Trophoblast cell (in vitro differentiated cells and primary cell): Measurements from ENCODE around the gene KLHL3.

Source experiments
- DNase-seq, 2 donors: peaks; one replicate each; pipeline ENCODE4 v3.0.0-alpha.2; 2016
- H2AFZ ChIP-seq: 2 replicates; pipeline ENCODE4 v1.6.1; 2013; ENCODE audit warnings: low read length, moderate library complexity, mild to moderate bottlenecking; ENCODE audit not compliant: insufficient read depth, poor library complexity
- H2AK5ac ChIP-seq: 2 replicates; pipeline ENCODE4 v1.6.1; 2013; ENCODE audit warnings: mild to moderate bottlenecking, low read length
- H2BK120ac ChIP-seq: 2 replicates; pipeline ENCODE4 v1.6.1; 2013; ENCODE audit warnings: low read length, mild to moderate bottlenecking, moderate library complexity; ENCODE audit not compliant: insufficient read depth, poor library complexity
- H2BK12ac ChIP-seq: 2 replicates; pipeline ENCODE4 v1.6.1; 2013; ENCODE audit warnings: mild to moderate bottlenecking, low read length, moderate library complexity
- H2BK5ac ChIP-seq: 2 replicates; pipeline ENCODE4 v1.6.1; 2013; ENCODE audit warnings: low read length, low read depth, moderate library complexity, mild to moderate bottlenecking; ENCODE audit not compliant: poor library complexity
- H3K14ac ChIP-seq: 2 replicates; pipeline ENCODE4 v1.6.1; 2013; ENCODE audit warnings: mild to moderate bottlenecking, low read length
- H3K18ac ChIP-seq: 2 replicates; pipeline ENCODE4 v1.6.1; 2013; ENCODE audit warnings: mild to moderate bottlenecking, low read length
- H3K23ac ChIP-seq: 2 replicates; pipeline ENCODE4 v1.6.1; 2013; ENCODE audit warnings: low read length
- H3K27ac ChIP-seq: 2 replicates; pipeline ENCODE4 v1.5.1; 2013; ENCODE audit warnings: low read depth, mild to moderate bottlenecking, inconsistent platforms, low read length, moderate library complexity
- H3K27me3 ChIP-seq: 2 replicates; pipeline ENCODE4 v1.6.1; 2013; ENCODE audit warnings: inconsistent platforms, mild to moderate bottlenecking, low read length, moderate library complexity; ENCODE audit not compliant: insufficient read depth
- H3K36me3 ChIP-seq, 2 experiments: 1 replicate in 1 of 2; 2 replicates in 1 of 2; pipeline ENCODE4 v1.6.1; 2013; ENCODE audit warnings: low read length in 2 of 2, mild to moderate bottlenecking in 2 of 2, moderate library complexity in 1 of 2; ENCODE audit not compliant: insufficient read depth in 2 of 2, control insufficient read depth in 1 of 2
- H3K4ac ChIP-seq: 2 replicates; pipeline ENCODE4 v1.6.1; 2013; ENCODE audit warnings: low read depth, mild to moderate bottlenecking, low read length, moderate library complexity
- H3K4me1 ChIP-seq, 2 experiments: 1 replicate in 1 of 2; 2 replicates in 1 of 2; pipeline ENCODE4 v1.6.1; 2013; ENCODE audit warnings: low read length in 2 of 2, mild to moderate bottlenecking in 2 of 2, moderate library complexity in 1 of 2; ENCODE audit not compliant: insufficient read depth in 2 of 2, control insufficient read depth in 1 of 2
- H3K4me2 ChIP-seq: 2 replicates; pipeline ENCODE4 v1.6.1; 2013; ENCODE audit warnings: inconsistent platforms, mild to moderate bottlenecking, low read length, moderate library complexity
- H3K4me3 ChIP-seq: 2 replicates; pipeline ENCODE4 v1.5.1; 2013; ENCODE audit warnings: mild to moderate bottlenecking, low read depth, low read length, inconsistent platforms
- H3K79me1 ChIP-seq: one replicate; pipeline ENCODE4 v1.6.1; 2013; ENCODE audit warnings: low read length
- H3K79me2 ChIP-seq: 2 replicates; pipeline ENCODE4 v1.6.1; 2013; ENCODE audit warnings: low read length, mild to moderate bottlenecking; ENCODE audit not compliant: control insufficient read depth, insufficient read depth, poor library complexity
- H3K9ac ChIP-seq: 2 replicates; pipeline ENCODE4 v1.6.1; 2013; ENCODE audit warnings: mild to moderate bottlenecking, low read length
- H3K9me3 ChIP-seq: 2 replicates; pipeline ENCODE4 v1.6.1; 2013; ENCODE audit warnings: low read depth, mild to moderate bottlenecking, control low read depth, inconsistent platforms, low read length; ENCODE audit not compliant: insufficient read depth
- H4K12ac ChIP-seq: 2 replicates; pipeline ENCODE4 v1.6.1; 2013; ENCODE audit warnings: low read depth, mild to moderate bottlenecking, low read length, moderate library complexity
- H4K8ac ChIP-seq: 2 replicates; pipeline ENCODE4 v1.6.1; 2013; ENCODE audit warnings: low read depth, mild to moderate bottlenecking, low read length, moderate library complexity
- H4K91ac ChIP-seq: one replicate; pipeline ENCODE4 v1.6.1; 2013; ENCODE audit warnings: low read depth, mild to moderate bottlenecking, low read length, moderate library complexity
- WGBS: extraction: QIAGEN DNeasy Blood & Tissue Kit; methylation state at CpG from one replicate; pipeline ENCODE4 v1.1.7; 2013; ENCODE audit warnings: missing lambda C conversion rate; ENCODE audit not compliant: insufficient read length, insufficient coverage; ENCODE audit errors: extremely low coverage; 5-methylcytosine and 5-hydroxymethylcytosine counted together

Gene KLHL3

GRCh38 chr5:137734962-137735554 is 831 bp downstream of the KLHL3 start:
- no peaks in the 10 kb centered on the region for H3K27me3 ChIP-seq
- peak overlapping the region; percentile 66 for H3K4me2 ChIP-seq
- H3K9ac ChIP-seq, result no peak overlapping the region
- H3K9me3 ChIP-seq, result no peaks in the 10 kb centered on the region
- H3K18ac ChIP-seq, result no peak overlapping the region
- H3K4me3 ChIP-seq, result peak overlapping the region; percentile 51
- H2BK5ac ChIP-seq, result no peak overlapping the region
- H2BK120ac ChIP-seq, result no peak overlapping the region
- no peak overlapping the region for H4K91ac ChIP-seq
- no peaks in the 10 kb centered on the region for H3K79me2 ChIP-seq
- WGBS, result no CpG with 5 or more reads among the region's 14 CpGs
- peak overlapping the region; percentile 31 for H4K8ac ChIP-seq
- H3K4ac ChIP-seq, result no peak overlapping the region
- no peak overlapping the region for H2BK12ac ChIP-seq
- H2AK5ac ChIP-seq, result no peak overlapping the region
- no peaks in the 10 kb centered on the region for H3K36me3 ChIP-seq
- no peak overlapping the region for H3K27ac ChIP-seq
- DNase-seq, result no peak
- no peak overlapping the region for H3K23ac ChIP-seq
- no peak overlapping the region for H4K12ac ChIP-seq
- H3K4me1 ChIP-seq, result peaks cover 2 to 8% of the 10 kb centered on the region in 2 experiments
- H3K14ac ChIP-seq, result no peak overlapping the region
- H3K79me1 ChIP-seq, result no peaks in the 10 kb centered on the region
- peak overlapping the region; percentile 19 for H2AFZ ChIP-seq

- peaks cover 2 to 8% of the 10 kb centered on the region in 2 experiments for H3K4me1 ChIP-seq
- no peak overlapping the region for H3K23ac ChIP-seq
- H3K4me3 ChIP-seq, result no peak overlapping the region
- no peak for DNase-seq
- no peak overlapping the region for H2BK5ac ChIP-seq
- no peak overlapping the region for H3K18ac ChIP-seq
- H3K9ac ChIP-seq, result no peak overlapping the region
- H3K27me3 ChIP-seq, result no peaks in the 10 kb centered on the region
- no peak overlapping the region for H2BK120ac ChIP-seq
- H3K9me3 ChIP-seq, result no peaks in the 10 kb centered on the region
- H3K36me3 ChIP-seq, result no peaks in the 10 kb centered on the region
- H2AFZ ChIP-seq, result no peak overlapping the region
- no peak overlapping the region for H3K4me2 ChIP-seq
- H2AK5ac ChIP-seq, result no peak overlapping the region
- H3K27ac ChIP-seq, result no peak overlapping the region
- no peak overlapping the region for H4K91ac ChIP-seq
- H3K4ac ChIP-seq, result no peak overlapping the region
- H3K79me1 ChIP-seq, result no peaks in the 10 kb centered on the region
- no peak overlapping the region for H4K12ac ChIP-seq
- no peaks in the 10 kb centered on the region for H3K79me2 ChIP-seq
- no peak overlapping the region for H3K14ac ChIP-seq
- H4K8ac ChIP-seq, result no peak overlapping the region
- no CpG with 5 or more reads among the region's 2 CpGs for WGBS
- H2BK12ac ChIP-seq, result no peak overlapping the region
These were observed 1.6 kb downstream of the KLHL3 start for GRCh38 chr5:137734331-137734730.

DNA sequence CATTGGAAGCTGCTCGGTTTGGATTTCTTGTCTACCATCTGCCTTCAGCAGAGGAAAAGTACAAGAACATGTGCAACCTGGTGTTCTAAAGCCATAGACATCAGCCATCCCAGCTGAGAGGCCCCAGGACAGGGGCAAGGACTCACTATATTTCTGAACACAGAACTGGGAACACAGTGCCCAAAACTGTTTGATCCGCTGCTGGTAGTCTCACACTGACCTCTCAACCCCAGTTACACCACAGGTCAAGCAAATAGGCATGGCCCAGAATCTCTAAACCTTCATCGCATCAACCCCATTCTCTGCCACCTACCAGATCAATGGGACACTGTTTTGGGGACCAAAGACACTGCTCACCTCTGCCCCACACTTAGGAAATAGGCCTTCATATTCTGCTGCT is 2.0 kb downstream of the KLHL3 start:
- H3K36me3 ChIP-seq, result no peaks in the 10 kb centered on the region
- H3K79me2 ChIP-seq, result no peaks in the 10 kb centered on the region
- no peaks in the 10 kb centered on the region for H3K27me3 ChIP-seq
- H3K79me1 ChIP-seq, result no peaks in the 10 kb centered on the region
- no peak overlapping the region for H2BK5ac ChIP-seq
- WGBS, result no CpG with 5 or more reads among the region's 3 CpGs
- no peak overlapping the region for H3K4me2 ChIP-seq
- no peak overlapping the region for H2BK120ac ChIP-seq
- H4K91ac ChIP-seq, result no peak overlapping the region
- no peak overlapping the region for H2BK12ac ChIP-seq
- H3K9me3 ChIP-seq, result no peaks in the 10 kb centered on the region
- H3K27ac ChIP-seq, result no peak overlapping the region
- no peak overlapping the region for H3K4ac ChIP-seq
- H2AK5ac ChIP-seq, result no peak overlapping the region
- H3K18ac ChIP-seq, result no peak overlapping the region
- H3K4me3 ChIP-seq, result no peak overlapping the region
- H4K12ac ChIP-seq, result no peak overlapping the region
- DNase-seq, result no peak
- H3K4me1 ChIP-seq, result peaks cover 2 to 8% of the 10 kb centered on the region in 2 experiments
- H3K14ac ChIP-seq, result no peak overlapping the region
- H4K8ac ChIP-seq, result no peak overlapping the region
- no peak overlapping the region for H2AFZ ChIP-seq
- H3K23ac ChIP-seq, result no peak overlapping the region
- no peak overlapping the region for H3K9ac ChIP-seq

DNA sequence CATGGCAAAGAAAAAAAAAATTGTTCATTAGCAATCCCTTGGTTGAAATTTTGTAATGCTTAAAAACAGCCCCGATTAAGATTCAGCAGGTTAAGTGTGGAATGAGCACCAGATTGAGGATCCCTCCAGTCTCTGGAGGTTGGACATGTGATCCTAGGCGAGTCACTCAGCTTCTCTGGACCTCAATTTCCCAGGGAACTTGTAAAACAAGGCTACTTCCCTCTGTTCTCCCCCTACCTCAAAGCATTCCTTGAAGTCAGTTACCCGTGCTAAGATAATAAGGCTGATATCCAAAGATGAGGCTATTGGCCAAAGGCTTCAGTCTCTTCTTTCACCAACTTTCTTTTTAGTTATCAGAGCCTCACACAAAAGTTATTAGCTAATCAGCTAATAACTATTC is 2.9 kb downstream of the KLHL3 start:
- DNase-seq, result no peak
- no peak overlapping the region for H2AK5ac ChIP-seq
- H3K9ac ChIP-seq, result no peak overlapping the region
- no peaks in the 10 kb centered on the region for H3K79me1 ChIP-seq
- no peak overlapping the region for H4K8ac ChIP-seq
- no peak overlapping the region for H3K14ac ChIP-seq
- H3K18ac ChIP-seq, result no peak overlapping the region
- no peaks in the 10 kb centered on the region for H3K79me2 ChIP-seq
- H2AFZ ChIP-seq, result no peak overlapping the region
- WGBS, result no CpG with 5 or more reads among the region's 3 CpGs
- H4K91ac ChIP-seq, result no peak overlapping the region
- no peak overlapping the region for H2BK12ac ChIP-seq
- no peak overlapping the region for H2BK5ac ChIP-seq
- H3K23ac ChIP-seq, result no peak overlapping the region
- H3K27ac ChIP-seq, result no peak overlapping the region
- H3K4me2 ChIP-seq, result no peak overlapping the region
- H3K4me1 ChIP-seq, result peaks cover 2 to 8% of the 10 kb centered on the region in 2 experiments
- H3K27me3 ChIP-seq, result no peaks in the 10 kb centered on the region
- no peaks in the 10 kb centered on the region for H3K9me3 ChIP-seq
- no peak overlapping the region for H3K4me3 ChIP-seq
- H2BK120ac ChIP-seq, result no peak overlapping the region
- no peak overlapping the region for H4K12ac ChIP-seq
- H3K4ac ChIP-seq, result no peak overlapping the region
- no peaks in the 10 kb centered on the region for H3K36me3 ChIP-seq
